Measurements from ENCODE around the gene PCBP3. TPM values are rescaled to one million over a fixed set of nuclear protein-coding genes. Genes with fewer than 3 reads are reported as not detected.

Gene PCBP3
- total and polyA plus RNA-seq, 2 of the 8 experiments (the other 6 are each of a cell fraction or from before 2014, with no cell fraction given): 3.5 to 6.3 TPM

GRCh38 chr21:45838634-45839033 lies 195.1 kb downstream of the PCBP3 start (continued):
- TF ChIP-seq RAD21 (IDR thresholded peaks at IDR 0.05 in 1 of 2, conservative IDR thresholded peaks at IDR 0.05 in 1 of 2; ENCODE audit: low read depth in 2 of 2, low read length in 2 of 2) (no peak), CBX5 (IDR thresholded peaks at IDR 0.05; ENCODE audit: low read depth, low read length) (no peak), BRCA1 (IDR thresholded peaks at IDR 0.05; ENCODE audit: low read depth, low read length) (no peak)
